T-helper 1 cell treated with Interleukin-12 subunit alpha and Interleukin-12 subunit beta and Interleukin-4 antibody, amounts not matched to agents 30 μg/mL and 1 μg/mL, for 36 hours (primary cell): ENCODE data around the gene SMARCD2.

Source experiments
- H3K27ac Mint-ChIP-seq: one replicate; pipeline ENCODE4 v1.8.0; 2021; ENCODE audit warnings: mild to moderate bottlenecking, mixed read lengths
- H3K27me3 Mint-ChIP-seq: one replicate; pipeline ENCODE4 v1.8.0; 2021; ENCODE audit warnings: low read depth, mixed read lengths
- H3K36me3 Mint-ChIP-seq: one replicate; pipeline ENCODE4 v1.8.0; 2021; ENCODE audit warnings: low read depth, mixed read lengths
- H3K4me1 Mint-ChIP-seq: one replicate; pipeline ENCODE4 v1.8.0; 2021; ENCODE audit warnings: low read depth, mixed read lengths
- H3K4me3 Mint-ChIP-seq: one replicate; pipeline ENCODE4 v1.8.0; 2021; ENCODE audit warnings: mild to moderate bottlenecking, moderate library complexity, mixed read lengths
- H3K9me3 Mint-ChIP-seq: one replicate; pipeline ENCODE4 v1.8.0; 2021; ENCODE audit warnings: mixed read lengths

The SMARCD2 gene

DNA sequence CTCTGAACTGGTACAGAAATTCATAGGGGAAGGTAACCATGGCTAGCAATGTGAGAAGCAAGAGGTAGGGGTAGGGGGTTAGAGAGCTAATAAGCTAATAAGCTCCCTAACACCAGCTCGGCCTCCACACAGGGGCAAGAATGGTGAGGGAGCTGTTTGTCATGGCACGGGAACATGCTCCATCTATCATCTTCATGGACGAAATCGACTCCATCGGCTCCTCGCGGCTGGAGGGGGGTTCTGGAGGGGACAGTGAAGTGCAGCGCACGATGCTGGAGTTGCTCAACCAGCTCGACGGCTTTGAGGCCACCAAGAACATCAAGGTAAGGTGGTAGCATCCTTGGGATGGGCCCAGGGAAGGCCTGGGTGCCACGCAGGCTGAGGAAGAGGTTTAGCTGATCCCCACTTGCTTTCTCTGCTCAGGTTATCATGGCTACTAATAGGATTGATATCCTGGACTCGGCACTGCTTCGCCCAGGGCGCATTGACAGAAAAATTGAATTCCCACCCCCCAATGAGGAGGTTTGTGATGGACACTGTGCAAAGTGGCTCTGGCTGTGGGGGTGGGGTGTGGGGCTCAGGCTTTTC is 11.5 kb downstream of the SMARCD2 start:
- H3K36me3 Mint-ChIP-seq, result peaks cover 52% of the 10 kb centered on the region
- H3K4me1 Mint-ChIP-seq, result peaks cover 47% of the 10 kb centered on the region
- no peaks in the 10 kb centered on the region for H3K27me3 Mint-ChIP-seq
- H3K27ac Mint-ChIP-seq, result peak overlapping the region; percentile 52
- H3K9me3 Mint-ChIP-seq, result no peaks in the 10 kb centered on the region
- H3K4me3 Mint-ChIP-seq, result no peak overlapping the region

DNA sequence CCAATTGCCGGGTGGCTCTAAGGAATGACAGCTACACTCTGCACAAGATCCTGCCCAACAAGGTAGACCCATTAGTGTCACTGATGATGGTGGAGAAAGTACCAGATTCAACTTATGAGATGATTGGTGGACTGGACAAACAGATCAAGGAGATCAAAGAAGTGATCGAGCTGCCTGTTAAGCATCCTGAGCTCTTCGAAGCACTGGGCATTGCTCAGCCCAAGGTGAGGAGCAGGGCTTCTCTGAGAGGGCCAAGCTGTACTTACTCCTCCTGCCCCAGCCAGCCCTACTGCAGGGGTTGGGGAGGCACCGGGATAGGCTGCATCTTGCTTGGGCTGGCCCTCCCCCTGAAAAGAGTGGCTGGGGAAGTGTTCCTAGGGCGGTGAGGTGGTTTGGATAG is 12.2 kb downstream of the SMARCD2 start:
- Mint-ChIP-seq H3K4me1 (peaks cover 51% of the 10 kb centered on the region), H3K36me3 (peaks cover 53% of the 10 kb centered on the region), H3K9me3 (no peaks in the 10 kb centered on the region), H3K27me3 (no peaks in the 10 kb centered on the region), H3K27ac (no peak overlapping the region), H3K4me3 (no peak overlapping the region)

DNA sequence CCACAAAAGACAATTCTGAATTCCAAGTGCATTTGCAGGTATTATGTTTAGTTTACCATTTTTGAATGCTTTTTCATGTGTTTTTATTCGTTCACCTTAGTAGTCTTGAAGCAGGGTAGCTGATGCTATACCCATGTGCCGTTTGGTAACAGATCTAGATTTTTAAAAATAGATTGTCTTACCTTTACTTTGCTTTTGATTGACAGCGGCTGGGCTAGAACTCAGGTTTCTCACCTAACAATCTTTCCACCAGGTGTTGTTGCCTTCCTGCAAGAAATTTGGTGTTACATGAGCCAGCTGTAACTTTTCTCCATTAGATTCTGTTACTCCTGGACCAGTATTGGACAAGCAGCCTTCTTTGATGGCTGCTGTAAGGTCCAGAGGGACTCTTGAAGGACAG is 13.5 kb downstream of the SMARCD2 start:
- Mint-ChIP-seq H3K36me3 (peaks cover 57% of the 10 kb centered on the region), H3K4me1 (peaks cover 52% of the 10 kb centered on the region), H3K4me3 (no peak overlapping the region), H3K27ac (peak overlapping the region; percentile 45), H3K9me3 (no peaks in the 10 kb centered on the region), H3K27me3 (no peaks in the 10 kb centered on the region)

DNA sequence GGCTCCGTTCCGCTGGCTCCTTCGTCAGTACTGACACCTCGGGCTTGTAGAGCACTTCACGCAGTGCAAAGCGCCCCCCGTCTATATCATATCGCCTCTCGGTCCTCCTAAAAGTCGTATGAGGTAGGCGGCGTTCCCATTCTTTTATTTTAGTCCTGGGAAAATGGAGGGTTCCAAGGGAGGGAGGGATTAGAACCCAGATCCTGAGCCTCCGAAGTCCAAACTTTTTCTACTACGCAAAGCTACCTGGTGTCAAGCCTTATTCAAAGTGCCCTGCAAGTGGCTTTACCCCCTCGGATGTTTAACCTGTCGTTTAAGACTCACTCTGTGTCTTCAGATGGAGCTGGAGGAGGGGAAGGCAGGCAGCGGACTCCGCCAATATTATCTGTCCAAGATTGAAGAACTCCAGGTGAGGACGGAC is 14.7 kb downstream of the SMARCD2 start:
- peak overlapping the region; percentile 96 for H3K27ac Mint-ChIP-seq
- no peaks in the 10 kb centered on the region for H3K9me3 Mint-ChIP-seq
- H3K36me3 Mint-ChIP-seq, result peaks cover 63% of the 10 kb centered on the region
- peak overlapping the region; percentile 89 for H3K4me3 Mint-ChIP-seq
- no peaks in the 10 kb centered on the region for H3K27me3 Mint-ChIP-seq
- H3K4me1 Mint-ChIP-seq, result peaks cover 59% of the 10 kb centered on the region

DNA sequence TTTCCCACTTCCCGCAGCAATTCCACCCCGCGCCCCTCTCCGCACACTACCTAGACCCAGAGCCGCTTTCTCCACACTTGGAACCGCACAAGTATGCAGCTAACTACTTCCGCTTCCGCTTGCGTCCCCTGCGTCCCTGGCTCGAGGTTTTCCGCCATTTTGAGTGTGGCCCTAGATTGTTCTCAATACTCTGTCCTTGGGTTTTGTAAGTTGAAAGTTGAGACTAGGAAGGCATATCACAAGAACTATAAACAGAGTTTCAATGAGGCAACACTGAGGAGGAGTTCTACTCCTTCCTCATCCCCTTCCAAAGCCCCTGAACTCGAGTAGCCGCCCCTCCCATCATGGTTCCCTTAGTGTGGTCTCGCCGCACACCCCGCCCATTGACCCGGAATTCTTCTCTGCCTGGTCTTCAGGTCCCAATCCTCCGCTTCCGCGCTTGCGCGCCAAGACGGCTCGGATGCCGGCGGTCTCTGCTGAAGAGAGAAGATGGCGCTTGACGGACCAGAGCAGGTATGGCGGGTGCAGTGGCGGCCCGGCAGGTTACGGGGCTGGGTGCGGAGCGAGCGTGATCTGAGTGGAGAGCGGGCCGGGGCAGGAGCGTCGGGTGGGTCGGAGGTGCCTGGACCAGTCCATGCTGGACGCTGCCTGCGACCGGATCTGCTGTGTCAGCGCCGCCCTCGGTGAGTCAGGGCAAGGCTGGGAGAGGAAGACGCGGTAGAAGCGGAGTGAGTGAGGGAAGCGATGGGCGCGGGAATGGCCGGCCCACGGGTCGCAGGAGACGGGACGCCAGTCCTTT is 15.3 kb downstream of the SMARCD2 start, which contains the start of the genes FTSJ3 and PSMC5:
FTSJ3 (minus strand) TSS at position 662 of the 799 bp plus-strand sequence. CDS start 761 bp downstream, outside the sequence.
PSMC5 (plus strand) TSS at position 430 of the 799 bp plus-strand sequence; CDS start at position 490, 60 bp downstream.
- Mint-ChIP-seq H3K4me1 (peaks cover 61% of the 10 kb centered on the region), H3K9me3 (no peaks in the 10 kb centered on the region), H3K36me3 (peaks cover 66% of the 10 kb centered on the region), H3K27ac (peak within 1 kb of the TSS; percentile 96), H3K27me3 (no peaks in the 10 kb centered on the region), H3K4me3 (peak within 1 kb of the TSS; percentile 89)

DNA sequence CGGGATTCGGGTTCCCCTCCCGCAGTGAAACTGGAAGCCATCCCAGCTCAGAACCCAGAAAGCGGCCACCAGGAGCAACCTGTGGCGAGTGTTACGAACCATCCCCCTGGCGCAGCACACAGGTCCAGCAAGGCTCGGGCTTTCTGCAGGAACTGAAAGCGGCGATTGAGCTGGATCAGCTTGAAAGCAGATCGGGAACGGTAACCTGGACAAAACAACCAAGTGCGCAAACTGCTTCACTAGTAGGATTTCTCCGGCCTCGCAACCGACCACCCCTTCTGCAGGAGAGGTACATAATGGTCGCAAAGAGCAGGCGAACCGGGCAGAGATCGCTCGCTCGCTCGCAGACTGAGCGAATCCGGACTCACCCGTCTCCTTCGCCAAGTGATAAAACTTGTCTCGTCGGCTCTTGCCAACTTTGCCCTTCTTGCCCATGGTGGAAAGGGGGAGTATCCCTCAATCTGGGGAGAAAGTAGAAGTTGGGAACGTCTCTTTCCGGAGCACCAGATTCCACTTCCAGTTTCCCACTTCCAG is 15.9 kb downstream of the SMARCD2 start:
- Mint-ChIP-seq H3K27ac (peak overlapping the region; percentile 96), H3K9me3 (no peaks in the 10 kb centered on the region), H3K27me3 (no peaks in the 10 kb centered on the region), H3K4me1 (peaks cover 62% of the 10 kb centered on the region), H3K4me3 (peak overlapping the region; percentile 89), H3K36me3 (peaks cover 67% of the 10 kb centered on the region)

DNA sequence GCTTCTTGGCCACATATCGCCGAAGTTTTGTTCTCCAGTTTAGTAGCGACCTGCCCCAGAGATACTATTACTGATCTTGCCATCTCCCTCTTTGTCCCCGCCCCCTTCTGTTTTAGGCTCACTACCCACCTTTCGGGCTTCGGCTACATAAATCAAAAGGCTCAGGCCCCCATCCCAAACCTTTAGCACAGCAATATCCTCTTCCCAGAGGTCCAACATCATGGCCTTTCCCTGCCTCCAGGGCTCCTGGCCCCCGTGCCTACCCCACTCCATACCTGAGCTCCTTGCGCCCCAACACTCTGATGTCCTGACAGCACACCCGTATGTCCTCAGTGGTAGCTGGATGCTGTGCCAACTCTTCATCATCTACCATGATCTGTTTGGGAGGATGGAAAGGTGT is 18.1 kb downstream of the SMARCD2 start:
- Mint-ChIP-seq H3K27ac (no peak overlapping the region), H3K27me3 (no peaks in the 10 kb centered on the region), H3K9me3 (no peaks in the 10 kb centered on the region), H3K36me3 (peaks cover 67% of the 10 kb centered on the region), H3K4me3 (no peak overlapping the region), H3K4me1 (peaks cover 47% of the 10 kb centered on the region)

DNA sequence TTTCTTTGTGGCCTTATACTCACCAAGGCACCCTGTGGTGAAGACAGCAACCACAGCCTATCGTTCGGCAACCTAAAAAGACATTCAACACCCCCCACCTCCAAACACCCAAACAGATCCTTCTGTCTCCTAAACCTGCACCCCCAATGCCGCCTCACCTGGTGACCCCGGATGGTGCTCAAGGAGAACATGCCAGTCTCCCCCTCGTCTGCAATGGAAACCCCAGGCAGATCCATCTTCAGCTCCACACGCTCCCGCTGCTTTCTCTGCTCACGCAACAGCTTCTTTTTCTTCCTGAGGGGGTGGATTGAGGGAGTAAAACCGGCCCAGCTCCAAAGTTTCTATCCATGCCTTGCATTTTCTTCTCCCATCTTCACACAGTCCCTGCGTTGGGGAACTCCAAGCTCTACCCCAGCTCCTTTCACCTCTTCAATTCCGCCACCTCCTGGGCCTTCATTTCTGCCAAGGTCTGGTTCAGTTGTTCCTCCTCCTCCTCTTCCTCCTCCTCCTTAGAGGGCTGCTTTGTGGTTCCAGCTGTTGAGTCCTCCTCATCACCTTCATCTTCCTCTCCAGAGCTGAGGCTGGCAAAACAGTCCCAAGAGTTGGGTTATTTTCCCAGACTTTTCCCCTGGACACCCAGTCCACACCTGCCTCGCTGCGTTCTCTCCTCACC is 18.7 kb downstream of the SMARCD2 start:
- Mint-ChIP-seq H3K27ac (no peak overlapping the region), H3K9me3 (no peaks in the 10 kb centered on the region), H3K4me3 (no peak overlapping the region), H3K36me3 (peaks cover 69% of the 10 kb centered on the region), H3K27me3 (no peaks in the 10 kb centered on the region), H3K4me1 (peaks cover 46% of the 10 kb centered on the region)

DNA sequence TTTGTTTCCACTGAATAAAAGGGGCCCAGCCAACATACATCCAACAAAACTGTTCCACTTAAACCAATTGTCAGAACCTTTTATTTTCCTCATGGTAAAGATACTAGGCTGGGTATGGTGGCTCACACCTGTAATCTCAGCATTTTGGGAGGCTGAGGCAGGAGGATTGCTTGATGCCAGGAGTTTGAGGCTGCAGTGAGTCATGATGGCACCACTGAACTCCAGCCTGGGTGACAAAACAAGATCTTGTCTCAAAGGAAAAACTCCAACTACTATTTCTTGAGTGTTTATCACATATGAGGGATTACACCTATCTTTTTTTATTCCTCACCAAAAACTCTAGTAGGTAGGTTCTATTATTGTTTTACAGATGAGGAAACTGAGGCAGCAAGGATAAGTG is 19.9 kb downstream of the SMARCD2 start:
- peaks cover 74% of the 10 kb centered on the region for H3K36me3 Mint-ChIP-seq
- H3K27ac Mint-ChIP-seq, result no peak overlapping the region
- H3K4me1 Mint-ChIP-seq, result peaks cover 40% of the 10 kb centered on the region
- H3K4me3 Mint-ChIP-seq, result no peak overlapping the region
- H3K9me3 Mint-ChIP-seq, result no peaks in the 10 kb centered on the region
- H3K27me3 Mint-ChIP-seq, result no peaks in the 10 kb centered on the region

DNA sequence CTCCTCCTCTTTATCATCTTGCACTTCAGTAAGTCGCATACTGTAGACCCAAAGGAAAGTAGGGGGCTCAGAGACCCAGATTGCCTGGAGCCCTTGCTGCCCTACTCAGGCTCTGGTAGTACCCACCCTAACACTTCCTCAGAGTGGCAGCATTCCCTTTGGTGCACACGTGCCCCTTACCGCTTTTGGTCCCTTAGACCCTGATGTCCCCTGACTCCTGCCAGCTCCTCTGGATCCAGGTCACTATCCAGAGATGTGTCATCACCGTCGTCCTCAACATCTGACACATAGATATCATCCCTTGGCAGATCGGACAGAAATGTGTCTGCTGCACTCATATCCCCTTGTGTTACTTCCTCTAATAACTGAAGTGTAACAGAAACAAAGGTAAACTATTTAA is 20.7 kb downstream of the SMARCD2 start:
- H3K27ac Mint-ChIP-seq, result peak overlapping the region; percentile 81
- H3K36me3 Mint-ChIP-seq, result peaks cover 78% of the 10 kb centered on the region
- H3K27me3 Mint-ChIP-seq, result no peaks in the 10 kb centered on the region
- H3K9me3 Mint-ChIP-seq, result no peaks in the 10 kb centered on the region
- peaks cover 40% of the 10 kb centered on the region for H3K4me1 Mint-ChIP-seq
- peak overlapping the region; percentile 61 for H3K4me3 Mint-ChIP-seq

DNA sequence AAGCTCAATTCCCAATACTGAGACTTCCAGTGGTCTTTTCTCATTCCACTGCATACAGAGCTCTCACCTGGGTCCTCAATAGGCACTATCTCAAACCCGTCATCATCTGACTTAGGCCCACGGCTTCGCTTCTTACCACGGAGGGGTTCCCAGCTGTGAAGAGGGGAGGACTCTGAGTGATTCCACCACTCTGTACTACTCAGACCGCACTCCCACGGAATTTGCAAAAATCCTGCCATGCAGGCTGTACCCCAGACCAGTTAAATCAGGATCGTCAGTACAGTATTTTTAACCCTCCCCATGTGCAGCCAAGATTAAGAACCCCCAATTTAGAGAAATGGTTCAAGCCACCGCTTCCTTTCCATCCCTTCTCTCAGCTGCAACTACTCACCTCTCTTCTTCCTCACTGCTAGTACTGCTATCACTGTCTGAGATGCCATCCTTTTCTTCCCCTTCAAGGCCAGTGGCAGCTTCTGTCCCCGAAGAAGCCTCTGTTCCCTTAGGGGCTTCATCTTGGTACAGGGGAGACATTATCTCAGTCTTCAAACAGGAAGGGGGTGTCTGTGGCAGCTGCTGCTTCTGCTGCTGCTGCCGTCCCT is 21.4 kb downstream of the SMARCD2 start:
- H3K27ac Mint-ChIP-seq, result peak overlapping the region; percentile 78
- no peaks in the 10 kb centered on the region for H3K9me3 Mint-ChIP-seq
- peaks cover 77% of the 10 kb centered on the region for H3K36me3 Mint-ChIP-seq
- no peaks in the 10 kb centered on the region for H3K27me3 Mint-ChIP-seq
- H3K4me1 Mint-ChIP-seq, result peaks cover 36% of the 10 kb centered on the region
- H3K4me3 Mint-ChIP-seq, result peak overlapping the region; percentile 51

DNA sequence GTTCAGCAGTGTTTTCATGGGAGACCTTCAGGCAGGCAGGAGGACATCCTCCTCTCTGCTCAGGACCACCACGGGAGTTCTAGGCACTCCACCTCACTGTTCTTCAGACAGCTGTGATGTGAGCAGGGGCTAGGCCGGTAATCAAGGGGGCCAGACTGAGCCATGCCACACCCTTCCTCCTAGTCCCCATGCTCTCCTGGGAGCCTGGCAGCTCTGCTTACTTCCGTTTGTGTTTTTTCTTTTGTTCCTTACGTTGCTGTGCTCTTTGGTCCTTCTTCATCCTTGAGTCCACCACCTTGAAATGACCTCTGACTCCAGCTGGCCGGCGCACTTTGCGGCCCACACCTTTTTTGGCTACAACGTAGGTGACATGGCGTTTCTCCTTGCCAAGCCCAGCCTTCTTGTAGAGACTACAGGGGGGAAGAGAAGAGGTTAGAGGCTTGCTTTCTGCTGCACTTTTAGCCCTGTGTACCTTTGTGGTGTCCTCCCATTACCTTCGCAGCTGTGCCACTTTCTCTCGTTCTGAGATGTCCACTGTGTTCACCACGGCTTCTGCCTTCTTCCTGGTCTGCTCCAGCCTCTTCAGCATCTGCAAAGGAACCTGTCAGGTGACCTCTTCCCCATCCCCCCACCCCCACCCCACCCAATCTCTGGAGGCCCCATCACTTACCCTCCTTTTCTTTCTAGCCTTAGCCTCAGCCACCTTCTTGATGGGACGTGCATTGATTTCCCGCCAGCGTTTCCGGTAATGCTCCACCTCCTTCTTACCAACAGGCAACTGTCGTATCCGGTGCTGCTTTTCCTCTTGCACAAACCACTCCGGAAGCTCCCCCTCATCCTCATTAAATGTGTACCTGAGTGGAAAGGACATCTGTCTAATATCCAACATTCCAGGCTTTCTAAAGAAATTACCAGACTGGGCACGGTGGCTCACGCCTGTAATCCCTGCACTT is 22.6 kb downstream of the SMARCD2 start:
- Mint-ChIP-seq H3K27ac (peak overlapping the region; percentile 78), H3K4me3 (peak overlapping the region; percentile 65), H3K36me3 (peaks cover 78% of the 10 kb centered on the region), H3K4me1 (peaks cover 27% of the 10 kb centered on the region), H3K27me3 (no peaks in the 10 kb centered on the region), H3K9me3 (no peaks in the 10 kb centered on the region)

DNA sequence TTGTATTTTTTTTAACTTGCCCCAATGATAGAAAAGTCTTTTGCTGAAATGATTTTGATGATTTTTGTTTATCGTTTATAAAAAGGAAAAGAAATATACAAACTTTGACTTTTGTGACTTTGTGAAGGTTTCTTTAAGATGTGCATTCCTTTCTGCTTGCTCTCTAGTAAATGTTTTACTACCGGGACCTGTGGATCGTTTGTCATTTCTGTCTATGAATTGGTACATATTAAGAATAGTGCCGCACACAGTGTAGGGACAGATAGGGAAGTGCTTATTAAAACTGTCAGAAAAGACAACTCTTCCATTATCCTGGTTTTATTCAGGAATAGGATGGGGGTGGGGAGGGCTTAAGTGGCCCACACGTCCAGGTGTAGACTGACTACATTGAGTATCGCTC is 23.4 kb downstream of the SMARCD2 start:
- H3K4me1 Mint-ChIP-seq, result peaks cover 24% of the 10 kb centered on the region
- no peaks in the 10 kb centered on the region for H3K9me3 Mint-ChIP-seq
- H3K27me3 Mint-ChIP-seq, result no peaks in the 10 kb centered on the region
- H3K27ac Mint-ChIP-seq, result peak overlapping the region; percentile 78
- peak overlapping the region; percentile 65 for H3K4me3 Mint-ChIP-seq
- H3K36me3 Mint-ChIP-seq, result peaks cover 74% of the 10 kb centered on the region
